ENCODE data around the gene STUB1.

STUB1 gene

GRCh38 chr16:638034-638543 is 42.1 kb upstream of the STUB1 start:
- H3K4me3 ChIP-seq (ENCODE audit: low read length), result no peak overlapping the region
- no peak for TF ChIP-seq ZNF274 (IDR thresholded peaks at IDR 0.05; ENCODE audit: low read depth, low read length)

GRCh38 chr16:638836-639235 is 41.4 kb upstream of the STUB1 start:
- no peak overlapping the region for H3K4me3 ChIP-seq (ENCODE audit: low read length)
- no peak for TF ChIP-seq ZNF274 (IDR thresholded peaks at IDR 0.05; ENCODE audit: low read depth, low read length)

- no peak overlapping the region for H3K4me3 ChIP-seq (ENCODE audit: low read length)
- TF ChIP-seq ZNF274 (IDR thresholded peaks at IDR 0.05; ENCODE audit: low read depth, low read length), result no peak
Observed at GRCh38 chr16:640614-641013, 39.6 kb upstream of the STUB1 start.

GRCh38 chr16:641326-642188 is 38.7 kb upstream of the STUB1 start, which contains the start of gene MCRIP2:
Gene MCRIP2, plus strand, starts transcription at chr16:641828. Its CDS starts 164 bp downstream, at chr16:641992.
- peak within 1 kb of the TSS; percentile 76 for H3K4me3 ChIP-seq (ENCODE audit: low read length)
- TF ChIP-seq ZNF274 (IDR thresholded peaks at IDR 0.05; ENCODE audit: low read depth, low read length), result no peak

- H3K4me3 ChIP-seq (ENCODE audit: low read length), result peak overlapping the region; percentile 76
- no peak for TF ChIP-seq ZNF274 (IDR thresholded peaks at IDR 0.05; ENCODE audit: low read depth, low read length)
Observed at GRCh38 chr16:642189-643049, 37.8 kb upstream of the STUB1 start.

- H3K4me3 ChIP-seq (ENCODE audit: low read length), result peak overlapping the region; percentile 76; the same call in 1 of the 2 replicates
- no peak for TF ChIP-seq ZNF274 (IDR thresholded peaks at IDR 0.05; ENCODE audit: low read depth, low read length)
Observed at GRCh38 chr16:643050-643368, 37.2 kb upstream of the STUB1 start.

- TF ChIP-seq ZNF274 (IDR thresholded peaks at IDR 0.05; ENCODE audit: low read depth, low read length), result no peak
- H3K4me3 ChIP-seq (ENCODE audit: low read length), result no peak overlapping the region
Observed at GRCh38 chr16:644556-644955, 35.7 kb upstream of the STUB1 start.

GRCh38 chr16:645852-646678 is 34.1 kb upstream of the STUB1 start:
- no peak overlapping the region for H3K4me3 ChIP-seq (ENCODE audit: low read length)
- no peak for TF ChIP-seq ZNF274 (IDR thresholded peaks at IDR 0.05; ENCODE audit: low read depth, low read length)

GRCh38 chr16:646679-647172 is 33.5 kb upstream of the STUB1 start:
- no peak for TF ChIP-seq ZNF274 (IDR thresholded peaks at IDR 0.05; ENCODE audit: low read depth, low read length)
- H3K4me3 ChIP-seq (ENCODE audit: low read length), result no peak overlapping the region

- TF ChIP-seq ZNF274 (IDR thresholded peaks at IDR 0.05; ENCODE audit: low read depth, low read length), result no peak
Observed at GRCh38 chr16:647173-647902, 32.9 kb upstream of the STUB1 start.

GRCh38 chr16:648071-648780 is 32.0 kb upstream of the STUB1 start:
- H3K4me3 ChIP-seq (ENCODE audit: low read length), result peak overlapping the region; percentile 75; the same call in 1 of the 2 replicates
- TF ChIP-seq ZNF274 (IDR thresholded peaks at IDR 0.05; ENCODE audit: low read depth, low read length), result no peak

More at GRCh38 chr16:647173-647902, 32.9 kb upstream of the STUB1 start:
- H3K4me3 ChIP-seq (ENCODE audit: low read length), result no peak overlapping the region
